Hepatocyte (in vitro differentiated cells): ENCODE results near the gene TFG.

ENCODE experiments used
- CTCF ChIP-seq: fragments of 200-600 bp; sonication (generic); IDR thresholded peaks from 2 replicates; pipeline ENCODE4 v1.5.1; 2016; ENCODE audit warnings: antibody characterized with exemption, mild to moderate bottlenecking; ENCODE audit not compliant: poor library complexity
- EZH2 ChIP-seq: fragments of 200-600 bp; sonication (generic); IDR thresholded peaks from 2 replicates; pipeline ENCODE4 v1.6.1; 2016; ENCODE audit warnings: antibody characterized with exemption, mild to moderate bottlenecking, borderline replicate concordance
- EZH2phosphoT487 ChIP-seq: fragments of 200-600 bp; sonication (generic); IDR thresholded peaks from one replicate; pipeline ENCODE4 v1.6.1; 2018; ENCODE audit warnings: antibody characterized with exemption, mild to moderate bottlenecking, low read depth, moderate library complexity; ENCODE audit not compliant: unreplicated experiment, severe bottlenecking

GRCh38 chr3:100702082-100702979, 7.0 kb upstream of the TFG start:
- TF ChIP-seq CTCF (no peak), EZH2phosphoT487 (no peak), EZH2 (no peak)
